Suppressor macrophage (primary cell): ENCODE results near the gene TUBB6.

Experiments used
- DNase-seq, 4 experiments: peaks; one replicate each; pipeline ENCODE4 v3.0.0-alpha.2; 2020 to 2022

The TUBB6 gene

DNA sequence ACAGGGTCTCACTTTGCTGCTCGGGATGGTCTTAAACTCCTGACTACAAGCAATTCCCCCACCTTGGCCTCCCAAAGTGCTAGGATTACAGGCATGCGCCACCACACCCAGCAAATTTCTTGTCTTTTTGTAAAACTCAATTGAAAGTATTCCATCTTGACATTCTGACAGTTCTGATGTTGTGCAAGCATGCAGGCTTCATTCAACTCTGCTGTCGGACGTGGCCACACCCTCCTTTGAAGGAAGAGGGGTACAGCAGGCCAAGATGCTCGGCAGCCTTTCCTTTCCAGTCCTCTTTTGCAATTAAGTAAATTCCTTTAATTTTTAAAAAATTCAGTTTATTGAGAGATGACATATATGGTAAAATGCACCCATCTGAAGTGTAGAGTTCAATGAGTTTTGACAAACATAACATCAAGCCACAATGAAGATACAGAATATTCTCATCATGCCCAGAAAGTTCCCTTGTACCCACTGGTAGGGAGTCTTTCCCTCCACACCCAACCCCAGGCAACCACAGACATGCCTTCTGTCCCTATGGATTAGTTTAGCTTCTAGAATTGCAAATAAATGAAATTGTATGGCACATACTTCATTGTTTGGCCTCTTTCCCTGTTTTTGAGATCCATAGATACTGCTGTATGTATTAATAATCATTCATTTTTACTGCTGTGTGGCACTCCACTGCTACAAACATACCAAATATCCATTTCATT is 33.1 kb downstream of the TUBB6 start:
- DNase-seq: no peak

GRCh38 chr18:12342661-12343060 is 34.6 kb downstream of the TUBB6 start:
- no peak for DNase-seq

- DNase-seq: peak in 1 of 4 experiments; percentile 15
Measured at GRCh38 chr18:12345491-12346239, 37.6 kb downstream of the TUBB6 start.

DNA sequence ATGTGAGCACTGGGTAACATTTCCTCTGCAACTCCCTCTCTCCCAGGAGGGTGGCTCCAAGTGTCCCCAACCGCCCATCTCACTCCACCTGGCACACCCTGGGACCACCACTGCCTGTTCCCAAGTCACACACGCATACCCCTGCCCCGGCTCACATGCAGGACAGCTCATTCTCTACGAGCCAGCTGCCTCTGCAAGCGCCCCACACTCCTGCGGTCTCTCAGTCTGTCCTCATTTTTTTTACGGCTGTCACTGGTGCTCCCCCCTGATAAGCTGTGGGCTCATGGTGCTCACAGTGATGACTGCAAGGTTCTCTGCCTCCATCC is 38.2 kb downstream of the TUBB6 start:
- no peak for DNase-seq

DNA sequence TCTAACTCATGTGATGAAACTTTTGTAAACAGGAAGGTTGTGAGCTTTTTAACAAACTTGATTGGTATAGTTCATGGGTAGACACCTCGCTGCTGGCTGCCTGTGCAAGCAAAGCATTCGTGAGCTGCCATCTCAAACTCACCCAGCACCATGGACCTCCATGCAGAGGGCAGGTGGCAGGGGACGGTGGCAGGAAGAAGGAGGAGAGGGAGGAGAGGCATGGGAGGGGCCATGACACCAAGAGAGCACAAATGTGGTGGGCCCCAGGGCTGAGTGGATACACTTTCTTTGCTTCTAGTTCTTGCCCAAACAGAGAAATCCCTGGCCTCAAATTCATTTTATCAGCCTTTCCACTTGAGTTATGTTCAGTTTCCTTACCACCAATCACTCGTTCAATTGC is 39.9 kb downstream of the TUBB6 start:
- no peak for DNase-seq

DNA sequence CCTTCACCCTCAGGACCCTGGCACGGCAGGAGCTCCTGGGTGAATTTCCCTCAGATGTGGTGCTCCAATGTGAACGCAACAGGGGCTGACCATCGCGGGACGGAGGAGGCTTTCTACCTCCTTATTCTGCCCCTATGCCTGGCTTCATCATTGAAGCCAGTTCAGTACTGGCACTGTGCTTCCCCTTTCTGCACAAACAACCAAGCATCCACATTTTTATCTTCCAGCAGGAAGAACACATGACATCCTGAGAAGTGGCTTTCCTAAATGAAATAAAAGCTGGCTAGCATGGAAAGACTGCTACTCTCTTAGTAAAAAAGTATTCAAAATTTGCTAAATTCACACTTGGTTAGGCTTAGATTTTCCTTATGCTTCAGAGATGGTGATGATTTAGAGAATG is 44.1 kb downstream of the TUBB6 start:
- no peak for DNase-seq

GRCh38 chr18:12359515-12359927 is 51.5 kb downstream of the TUBB6 start:
- no peak for DNase-seq

GRCh38 chr18:12361770-12362378 is 53.8 kb downstream of the TUBB6 start:
- DNase-seq: no peak

DNA sequence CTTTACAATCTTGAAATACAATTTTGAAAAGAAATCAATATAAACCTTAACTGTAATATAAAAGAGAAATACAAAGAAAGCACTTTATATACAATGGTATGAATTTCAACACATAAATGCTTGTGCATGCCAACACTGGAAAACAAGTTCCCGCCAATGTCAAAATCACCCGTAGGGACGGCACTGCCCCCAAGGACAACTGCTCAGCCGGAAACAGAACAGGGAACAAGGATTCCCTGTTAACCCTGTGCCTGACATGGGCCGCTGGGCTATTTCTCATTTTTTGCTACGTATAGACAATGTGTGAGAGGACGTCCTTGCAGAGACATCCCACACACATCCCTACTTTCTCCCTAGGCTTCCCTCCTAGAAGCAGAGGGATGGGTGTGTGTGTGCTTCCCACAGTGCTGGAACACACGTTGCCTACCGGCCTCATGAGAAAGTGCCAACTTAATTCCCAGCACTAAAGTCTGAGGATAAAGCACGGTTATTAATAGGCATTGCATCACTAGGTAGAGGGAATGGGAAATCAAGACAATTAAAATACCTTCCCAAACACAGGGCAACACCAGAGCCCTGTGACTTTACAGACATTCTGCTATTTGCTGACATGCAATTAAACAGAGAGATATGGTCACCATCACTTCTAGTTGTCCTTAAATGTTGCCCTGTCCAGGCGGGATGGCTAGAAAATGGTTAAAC is 54.6 kb downstream of the TUBB6 start:
- DNase-seq: no peak

DNA sequence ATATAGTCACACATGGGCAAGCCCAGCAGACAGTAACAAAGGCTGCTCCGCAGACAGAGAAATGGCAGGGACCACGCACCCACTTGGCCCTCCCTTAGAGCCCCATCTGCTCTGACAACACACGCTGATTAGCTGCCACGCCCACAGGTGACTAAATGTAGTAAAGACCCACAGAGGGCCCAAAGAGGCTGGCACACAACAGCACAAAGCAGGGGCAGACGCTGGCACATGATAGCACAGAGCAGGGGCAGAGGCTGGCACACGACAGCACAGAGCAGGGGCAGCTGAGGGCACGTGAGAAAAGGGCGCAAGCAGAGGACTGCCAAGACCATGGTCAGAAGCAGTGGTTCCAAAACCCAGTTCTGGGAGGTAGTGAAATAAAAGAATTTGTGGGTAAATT is 58.3 kb downstream of the TUBB6 start:
- no peak for DNase-seq

- DNase-seq: no peak
Measured at GRCh38 chr18:12366784-12367183, 58.7 kb downstream of the TUBB6 start.

DNA sequence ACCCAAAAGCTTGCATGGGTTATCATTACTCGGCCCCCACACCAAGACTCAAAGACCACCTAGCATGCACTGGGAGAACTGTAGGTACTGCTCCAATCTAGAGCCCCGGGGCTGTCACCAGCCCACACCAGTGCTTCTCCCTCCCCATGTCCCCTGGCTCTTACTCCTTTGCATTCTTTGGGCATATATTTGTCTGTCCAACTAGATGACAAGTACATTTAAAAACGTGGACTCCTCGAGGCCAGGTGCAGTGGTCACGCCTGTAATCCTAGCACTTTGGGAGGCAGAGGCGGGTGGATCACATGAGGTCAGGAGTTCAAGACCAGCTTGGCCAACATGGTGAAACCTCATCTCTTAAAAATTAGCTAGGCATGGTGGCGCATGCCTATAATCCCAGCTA is 61.2 kb downstream of the TUBB6 start:
- DNase-seq: no peak

- DNase-seq: no peak
Measured at GRCh38 chr18:12371590-12371989, 63.5 kb downstream of the TUBB6 start.

DNA sequence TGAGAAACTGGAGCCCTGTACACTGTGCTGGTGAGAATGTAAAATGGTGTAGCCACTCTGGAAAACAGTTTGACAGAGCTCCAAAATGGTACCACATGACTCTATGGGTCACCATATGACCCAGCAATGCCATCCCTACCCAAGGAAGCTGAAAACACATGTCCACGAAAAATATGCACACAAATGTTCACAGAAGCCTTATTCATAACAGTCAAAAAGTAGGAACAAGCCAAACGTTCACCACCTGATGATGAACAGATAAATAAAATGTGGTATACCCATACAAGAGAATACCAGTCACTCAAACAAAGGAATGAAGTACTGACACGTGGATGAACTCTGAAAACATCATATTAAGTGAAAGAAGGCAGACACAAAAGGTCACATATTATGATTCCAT is 64.4 kb downstream of the TUBB6 start:
- DNase-seq: no peak

GRCh38 chr18:12373116-12373770 is 65.2 kb downstream of the TUBB6 start:
- peak in 2 of 4 experiments; percentile 9 to 15 for DNase-seq

DNA sequence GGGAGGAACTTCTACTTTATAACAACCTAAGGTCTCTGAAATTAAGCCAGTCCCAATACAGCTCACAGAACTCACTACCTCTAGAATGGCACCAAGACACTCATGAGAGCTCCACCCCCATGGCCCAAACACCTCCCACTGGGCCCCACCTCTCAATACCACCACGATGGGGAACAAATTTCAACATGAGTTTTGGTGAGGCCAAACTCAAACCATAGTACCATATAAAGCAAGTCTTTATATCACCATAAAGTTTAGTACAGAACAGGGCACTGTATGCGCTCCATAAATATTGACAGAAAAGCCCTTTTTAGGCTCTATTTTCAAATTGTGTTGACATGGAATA is 65.7 kb downstream of the TUBB6 start:
- DNase-seq: no peak

DNA sequence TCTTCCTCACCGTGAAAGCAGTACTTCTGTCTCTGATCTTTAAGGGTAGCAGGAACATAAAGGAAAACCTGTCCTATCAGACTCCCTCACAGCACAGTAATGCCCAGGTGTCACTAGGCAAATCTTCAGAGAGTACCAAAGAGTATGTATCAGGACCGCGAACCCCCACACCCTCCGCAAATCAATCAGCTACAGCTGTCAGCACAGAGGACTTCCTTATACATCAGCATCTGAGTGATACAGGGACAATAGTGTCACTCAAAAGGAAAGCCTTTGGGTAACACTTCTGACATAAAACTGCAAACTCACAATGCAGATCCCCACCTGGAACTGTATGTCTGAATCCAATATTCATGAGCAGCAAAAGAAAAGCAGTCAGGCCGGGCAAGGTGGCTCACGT is 66.4 kb downstream of the TUBB6 start:
- no peak for DNase-seq
